HepG2 (cell line): ENCODE measurements around the gene ACOT8. TPM values are rescaled to one million over a fixed set of nuclear protein-coding genes. Genes with fewer than 3 reads are reported as not detected.

Experiments
- FOSL2 ChIP-seq: sonication (generic); formaldehyde crosslinking; IDR thresholded peaks from 2 replicates; pipeline ENCODE4 v1.4.0; 2020; ENCODE audit warnings: missing genetic modification reagents
- MTA1 ChIP-seq: sonication (generic); formaldehyde crosslinking; IDR thresholded peaks from 2 replicates; pipeline ENCODE4 v1.4.0; 2020; ENCODE audit warnings: missing genetic modification reagents, mild to moderate bottlenecking, borderline replicate concordance
- NFAT5 ChIP-seq: sonication (generic); formaldehyde crosslinking; IDR thresholded peaks from 2 replicates; pipeline ENCODE4 v1.4.0; 2020; ENCODE audit warnings: missing genetic modification reagents
- PHF8 ChIP-seq: sonication (generic); formaldehyde crosslinking; IDR thresholded peaks from 2 replicates; pipeline ENCODE4 v1.5.0; 2020; ENCODE audit warnings: missing genetic modification reagents
- RFX1 ChIP-seq: fragments of 450-650 bp; IDR thresholded peaks from 2 replicates; pipeline ENCODE4 v1.6.1; 2017
- SP1 ChIP-seq, 2 experiments: fragments of 450-650 bp in 1 of 2; sonication (generic) in 1 of 2; formaldehyde crosslinking in 1 of 2; IDR thresholded peaks; 2 replicates each; pipeline versions ENCODE4 v1.4.0 to v1.6.1; 2016 to 2020; ENCODE audit warnings: missing genetic modification reagents in 1 of 2
- TCF12 ChIP-seq, 2 experiments: fragments of 450-650 bp in 1 of 2; sonication (generic) in 1 of 2; formaldehyde crosslinking in 1 of 2; IDR thresholded peaks; 2 replicates each; pipeline versions ENCODE4 v1.6.1 to v1.8.0; 2017 to 2022; ENCODE audit warnings: antibody characterized with exemption in 1 of 2, mild to moderate bottlenecking in 1 of 2, missing genetic modification reagents in 1 of 2, moderate library complexity in 1 of 2
- TERF1 ChIP-seq: sonication (generic); formaldehyde crosslinking; IDR thresholded peaks from 2 replicates; pipeline ENCODE4 v1.8.0; 2022; ENCODE audit warnings: mild to moderate bottlenecking, missing genetic modification reagents, moderate library complexity
- TFDP2 ChIP-seq: sonication (generic); formaldehyde crosslinking; IDR thresholded peaks from 2 replicates; pipeline ENCODE4 v1.4.0; 2020; ENCODE audit warnings: missing genetic modification reagents
- XRCC5 ChIP-seq: fragments of 200-400 bp; formaldehyde crosslinking; optimal IDR thresholded peaks from 2 replicates; pipeline ENCODE3; 2017; ENCODE audit warnings: mild to moderate bottlenecking, low read length
- ZBTB43 ChIP-seq: sonication (generic); formaldehyde crosslinking; conservative IDR thresholded peaks from 2 replicates; pipeline ENCODE4 v1.4.0; 2020; ENCODE audit warnings: missing genetic modification reagents
- ZNF101 ChIP-seq: sonication (generic); formaldehyde crosslinking; IDR thresholded peaks from 2 replicates; pipeline ENCODE4 v1.4.0; 2020; ENCODE audit warnings: mild to moderate bottlenecking, low read depth, missing genetic modification reagents, borderline replicate concordance
- ZNF382 ChIP-seq: sonication (generic); formaldehyde crosslinking; IDR thresholded peaks from 2 replicates; pipeline ENCODE4 v1.5.0; 2020; ENCODE audit warnings: missing genetic modification reagents, mild to moderate bottlenecking, borderline replicate concordance
- ZNF614 ChIP-seq: IDR thresholded peaks from 2 replicates; pipeline ENCODE4 v1.6.1; 2018; ENCODE audit warnings: missing biosample characterization, missing genetic modification reagents, inconsistent platforms, borderline replicate concordance
- ZNF770 ChIP-seq: sonication (generic); formaldehyde crosslinking; IDR thresholded peaks from 2 replicates; pipeline ENCODE4 v1.5.0; 2020; ENCODE audit warnings: mild to moderate bottlenecking, missing genetic modification reagents
- polyA plus RNA-seq, 8 experiments: library from polyadenylated mRNA; depleted of rRNA in 3 of 8; stranded (reverse) in 7 of 8; unstranded in 1 of 8; fragments of >200 nt; fragmentation: Illumina TruSeq in 4 of 8; extraction: Trizol in 4 of 8; gene quantifications; 2 replicates each; pipeline versions ENCODE4 v1.2.1 to v1.2.3, GENCODE V29; 2011 to 2016; ENCODE audit warnings: low read depth in 4 of 8, missing spikeins in 1 of 8, mixed read lengths in 1 of 8; ENCODE audit not compliant: insufficient read depth in 1 of 8
- total RNA-seq, 5 experiments: library from RNA; depleted of rRNA; stranded (reverse); fragments of >200 nt; fragmentation: Illumina TruSeq; extraction: Trizol; gene quantifications; 2 replicates each; pipeline ENCODE4 v1.2.3, GENCODE V29; 2016; ENCODE audit warnings: low read depth in 1 of 5

Gene ACOT8
- total and polyA plus RNA-seq, 2 of the 13 experiments (the other 11 are each of a cell fraction or from before 2014, with no cell fraction given) = 31.4 to 45.5 TPM

GRCh38 chr20:45827030-45827652 lies 30.1 kb downstream of the ACOT8 start, which contains the start of gene TNNC2 (continued):
- no peak for TF ChIP-seq NFAT5
- no peak for TF ChIP-seq ZNF614
- TF ChIP-seq PHF8 (CRISPR knock-in tag) = 0 out of 2 replicates have a peak, but pooled peaks have one; percentile 7
- no peak for TF ChIP-seq ZBTB43
- TF ChIP-seq ZNF770 = no peak
- peak; percentile 84; the same call in 1 of the 2 replicates for TF ChIP-seq MTA1 (CRISPR knock-in tag)
- no peak for TF ChIP-seq TCF12 (IDR thresholded peaks at IDR 0.05)
- TF ChIP-seq TCF12 (CRISPR knock-in tag; IDR thresholded peaks at IDR 0.05) = 0 out of 2 replicates have a peak, but pooled peaks have one; percentile 41
- peak; percentile 46 for TF ChIP-seq XRCC5
- TF ChIP-seq ZNF101 (CRISPR knock-in tag) = no peak
- no peak for TF ChIP-seq ZNF382 (CRISPR knock-in tag)
- no peak for TF ChIP-seq RFX1
- no peak for TF ChIP-seq SP1 (IDR thresholded peaks at IDR 0.05)
- TF ChIP-seq SP1 (CRISPR knock-in tag; IDR thresholded peaks at IDR 0.05) = no peak; the same call in 1 of the 2 replicates
- no peak for TF ChIP-seq TFDP2 (CRISPR knock-in tag)
- TF ChIP-seq TERF1 (CRISPR knock-in tag) = no peak
- TF ChIP-seq FOSL2 (CRISPR knock-in tag) = no peak
